ENCODE measurements around the gene MCTP1. TPM values are rescaled to one million over a fixed set of nuclear protein-coding genes. Genes with fewer than 3 reads are reported as not detected.

MCTP1 gene
- total and polyA plus RNA-seq, 9 of the 15 experiments (the other 6 are each of a cell fraction or from before 2014, with no cell fraction given): 0.04 to 0.93 (median 0.06) TPM; not detected in 4

GRCh38 chr5:95223566-95224258 is 61.2 kb downstream of the MCTP1 start:
- POLR2A ChIA-PET: no interaction called here
- CTCF ChIA-PET (ENCODE audit: low intra/inter-chr PET ratio): no interaction called here
- no peak overlapping the region for H3K27ac ChIP-seq (ENCODE audit: extremely low read depth, low read depth, low read length)
- ATAC-seq (no peak), DNase-seq (ENCODE audit: extremely low read depth in 1 of 4, low spot score in 3 of 4) (no peak), FAIRE-seq (no peak)
- in situ Hi-C loops (cut with MboI): no loop called here
- H3K4me3 ChIP-seq: no peak overlapping the region
- H3K79me2 ChIP-seq (ENCODE audit: control insufficient read depth, insufficient read depth, low read length): no peaks in the 10 kb centered on the region
- H2AFZ ChIP-seq (ENCODE audit: low read depth, low read length): no peak overlapping the region
- H3K4me2 ChIP-seq (ENCODE audit: insufficient read depth, low read length): no peak overlapping the region
- H3K36me3 ChIP-seq (ENCODE audit: control insufficient read depth, insufficient read depth, low read length): no peaks in the 10 kb centered on the region
- H3K9me3 ChIP-seq (replicated peaks; ENCODE audit: control insufficient read depth, insufficient read depth, low read depth, low read length): no peaks in the 10 kb centered on the region
- BruUV-seq (replicated peaks): no TSS peak
- H4K20me1 ChIP-seq (replicated peaks; ENCODE audit: control insufficient read depth, insufficient read depth, low read length): no peaks in the 10 kb centered on the region
- no peak for TF ChIP-seq ZNF121 (CRISPR knock-in tag; conservative IDR thresholded peaks at IDR 0.05)
- no peak for TF ChIP-seq NR2F6 (CRISPR knock-in tag; IDR thresholded peaks at IDR 0.05)
- TF ChIP-seq ZNF347 (CRISPR knock-in tag; IDR thresholded peaks at IDR 0.05; ENCODE audit: low read depth): no peak
- no peak for TF ChIP-seq POLR3G (IDR thresholded peaks at IDR 0.05; ENCODE audit: extremely low read depth, insufficient read length, insufficient replicate concordance)
- no peak for TF ChIP-seq TEAD2 (tag; IDR thresholded peaks at IDR 0.05)
- no peak for TF ChIP-seq ZNF146 (CRISPR knock-in tag; IDR thresholded peaks at IDR 0.05; ENCODE audit: unreplicated experiment)
- TF ChIP-seq ZBTB2 (IDR thresholded peaks at IDR 0.05): no peak
- TF ChIP-seq MAFG (tag; conservative IDR thresholded peaks at IDR 0.05): no peak
- TF ChIP-seq ZNF282 (CRISPR knock-in tag; IDR thresholded peaks at IDR 0.05): no peak
- TF ChIP-seq NFE2 (IDR thresholded peaks at IDR 0.05; ENCODE audit: low read depth): no peak
- no peak for TF ChIP-seq MTA2 (IDR thresholded peaks at IDR 0.05; ENCODE audit: low read depth)
- TF ChIP-seq TEAD1 (CRISPR knock-in tag; IDR thresholded peaks at IDR 0.05): no peak
- TF ChIP-seq, protein P1, sequence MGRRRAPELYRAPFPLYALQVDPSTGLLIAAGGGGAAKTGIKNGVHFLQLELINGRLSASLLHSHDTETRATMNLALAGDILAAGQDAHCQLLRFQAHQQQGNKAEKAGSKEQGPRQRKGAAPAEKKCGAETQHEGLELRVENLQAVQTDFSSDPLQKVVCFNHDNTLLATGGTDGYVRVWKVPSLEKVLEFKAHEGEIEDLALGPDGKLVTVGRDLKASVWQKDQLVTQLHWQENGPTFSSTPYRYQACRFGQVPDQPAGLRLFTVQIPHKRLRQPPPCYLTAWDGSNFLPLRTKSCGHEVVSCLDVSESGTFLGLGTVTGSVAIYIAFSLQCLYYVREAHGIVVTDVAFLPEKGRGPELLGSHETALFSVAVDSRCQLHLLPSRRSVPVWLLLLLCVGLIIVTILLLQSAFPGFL (CRISPR knock-in tag; IDR thresholded peaks at IDR 0.05): no peak
- no peak for TF ChIP-seq SIRT6 (IDR thresholded peaks at IDR 0.05; ENCODE audit: low read depth, low read length)
- no peak for TF ChIP-seq KDM4B (IDR thresholded peaks at IDR 0.05; ENCODE audit: borderline replicate concordance in 2 of 2, low read depth in 1 of 2)
- TF ChIP-seq ZNF644 (tag; IDR thresholded peaks at IDR 0.05; ENCODE audit: low read depth): no peak
- TF ChIP-seq MCM2 (IDR thresholded peaks at IDR 0.05; ENCODE audit: low read depth): no peak
- TF ChIP-seq, protein P2, sequence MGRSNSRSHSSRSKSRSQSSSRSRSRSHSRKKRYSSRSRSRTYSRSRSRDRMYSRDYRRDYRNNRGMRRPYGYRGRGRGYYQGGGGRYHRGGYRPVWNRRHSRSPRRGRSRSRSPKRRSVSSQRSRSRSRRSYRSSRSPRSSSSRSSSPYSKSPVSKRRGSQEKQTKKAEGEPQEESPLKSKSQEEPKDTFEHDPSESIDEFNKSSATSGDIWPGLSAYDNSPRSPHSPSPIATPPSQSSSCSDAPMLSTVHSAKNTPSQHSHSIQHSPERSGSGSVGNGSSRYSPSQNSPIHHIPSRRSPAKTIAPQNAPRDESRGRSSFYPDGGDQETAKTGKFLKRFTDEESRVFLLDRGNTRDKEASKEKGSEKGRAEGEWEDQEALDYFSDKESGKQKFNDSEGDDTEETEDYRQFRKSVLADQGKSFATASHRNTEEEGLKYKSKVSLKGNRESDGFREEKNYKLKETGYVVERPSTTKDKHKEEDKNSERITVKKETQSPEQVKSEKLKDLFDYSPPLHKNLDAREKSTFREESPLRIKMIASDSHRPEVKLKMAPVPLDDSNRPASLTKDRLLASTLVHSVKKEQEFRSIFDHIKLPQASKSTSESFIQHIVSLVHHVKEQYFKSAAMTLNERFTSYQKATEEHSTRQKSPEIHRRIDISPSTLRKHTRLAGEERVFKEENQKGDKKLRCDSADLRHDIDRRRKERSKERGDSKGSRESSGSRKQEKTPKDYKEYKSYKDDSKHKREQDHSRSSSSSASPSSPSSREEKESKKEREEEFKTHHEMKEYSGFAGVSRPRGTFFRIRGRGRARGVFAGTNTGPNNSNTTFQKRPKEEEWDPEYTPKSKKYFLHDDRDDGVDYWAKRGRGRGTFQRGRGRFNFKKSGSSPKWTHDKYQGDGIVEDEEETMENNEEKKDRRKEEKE (IDR thresholded peaks at IDR 0.05; ENCODE audit: borderline replicate concordance in 1 of 2, control insufficient read depth in 1 of 2, low read depth in 2 of 2, low read length in 1 of 2): no peak
- no peaks in the 10 kb centered on the region for H3K9me1 ChIP-seq (ENCODE audit: control insufficient read depth, insufficient read depth, low read length)
- WGBS (ENCODE audit: insufficient coverage, low coverage, missing lambda C conversion rate): 0% methylated on average over 2 of the region's 2 CpGs
- no peaks in the 10 kb centered on the region for H3K27me3 ChIP-seq (ENCODE audit: control insufficient read depth in 2 of 2, insufficient read depth in 2 of 2, low read length in 2 of 2)
- intact Hi-C loops (cut with micrococcal nuclease): no loop called here
- no peak overlapping the region for H3K9ac ChIP-seq (ENCODE audit: insufficient read depth in 1 of 2, low read depth in 2 of 2, low read length in 2 of 2)
- no peaks in the 10 kb centered on the region for H3K4me1 ChIP-seq (replicated peaks in 1 of 2; ENCODE audit: control insufficient read depth in 2 of 2, insufficient read depth in 2 of 2, low read length in 2 of 2)
